Measurements from ENCODE around the gene RNF212. TPM values are rescaled to one million over a fixed set of nuclear protein-coding genes. Genes with fewer than 3 reads are reported as not detected.

The RNF212 gene
- total RNA-seq, 1 experiment from 2014 or later: not detected

DNA sequence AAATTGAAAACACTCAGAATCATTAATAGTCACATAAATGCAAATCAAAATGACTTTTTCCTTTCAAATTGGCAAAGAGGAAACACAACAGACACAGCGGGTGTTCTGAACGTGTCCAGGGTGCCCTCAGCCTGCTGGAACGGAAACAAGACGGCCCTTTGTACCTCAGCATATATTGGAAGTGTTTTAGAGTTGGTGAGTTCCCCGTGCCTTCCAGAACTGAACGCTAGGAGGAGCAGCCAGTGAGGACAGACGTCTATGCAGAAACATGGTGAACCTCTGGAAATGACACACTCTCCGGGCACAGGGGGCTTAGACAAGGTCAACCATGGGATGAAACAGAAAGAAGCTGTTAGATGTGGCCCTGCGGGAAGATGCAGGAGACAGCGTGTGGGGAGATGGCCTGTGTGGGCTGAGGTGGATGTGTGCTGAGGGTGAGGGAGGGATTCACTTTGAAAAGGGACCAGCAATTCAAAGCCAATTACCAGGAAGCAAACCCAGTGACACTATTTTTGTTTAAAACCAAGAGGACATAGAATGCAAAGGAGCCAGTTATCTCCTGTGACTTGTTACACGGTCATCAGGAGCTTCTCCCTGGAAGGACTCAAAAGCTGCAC, 40.4 kb downstream of the RNF212 start:
- Histone ChIP-seq H3K9me2 (replicated peaks; ENCODE audit: low read length) (no peaks in the 10 kb centered on the region), H2AFZ (ENCODE audit: low read length) (peak overlapping the region; percentile 19; the same call in 1 of the 2 replicates), H4K20me1 (ENCODE audit: low read length) (no peaks in the 10 kb centered on the region), H3K27ac (ENCODE audit: low read length) (no peak overlapping the region), H3K4me3 (ENCODE audit: low read length) (no peak overlapping the region), H3K9ac (ENCODE audit: low read length) (no peak overlapping the region), H3K36me3 (ENCODE audit: low read depth, low read length) (no peaks in the 10 kb centered on the region), H3K27me3 (ENCODE audit: low read length) (no peaks in the 10 kb centered on the region), H3K4me1 (ENCODE audit: insufficient read depth, low read length) (no peaks in the 10 kb centered on the region), H3K4me2 (ENCODE audit: low read length) (0 out of 2 replicates have a peak overlapping the region, but pooled peaks have one; percentile 10), H3F3A (ENCODE audit: low read length, unreplicated experiment) (no peaks in the 10 kb centered on the region), H3K9me3 (ENCODE audit: low read length) (no peaks in the 10 kb centered on the region), H3K79me2 (ENCODE audit: low read length) (no peaks in the 10 kb centered on the region)
- ChIA-PET POLR2A (ENCODE audit: unreplicated experiment) (no interaction called here), CTCF (no interaction called here)
- intact Hi-C loops (cut with micrococcal nuclease): no loop called here
- TF ChIP-seq EZH2 (IDR thresholded peaks at IDR 0.05; ENCODE audit: low read length, unreplicated experiment): no peak
- TF ChIP-seq, protein P1, sequence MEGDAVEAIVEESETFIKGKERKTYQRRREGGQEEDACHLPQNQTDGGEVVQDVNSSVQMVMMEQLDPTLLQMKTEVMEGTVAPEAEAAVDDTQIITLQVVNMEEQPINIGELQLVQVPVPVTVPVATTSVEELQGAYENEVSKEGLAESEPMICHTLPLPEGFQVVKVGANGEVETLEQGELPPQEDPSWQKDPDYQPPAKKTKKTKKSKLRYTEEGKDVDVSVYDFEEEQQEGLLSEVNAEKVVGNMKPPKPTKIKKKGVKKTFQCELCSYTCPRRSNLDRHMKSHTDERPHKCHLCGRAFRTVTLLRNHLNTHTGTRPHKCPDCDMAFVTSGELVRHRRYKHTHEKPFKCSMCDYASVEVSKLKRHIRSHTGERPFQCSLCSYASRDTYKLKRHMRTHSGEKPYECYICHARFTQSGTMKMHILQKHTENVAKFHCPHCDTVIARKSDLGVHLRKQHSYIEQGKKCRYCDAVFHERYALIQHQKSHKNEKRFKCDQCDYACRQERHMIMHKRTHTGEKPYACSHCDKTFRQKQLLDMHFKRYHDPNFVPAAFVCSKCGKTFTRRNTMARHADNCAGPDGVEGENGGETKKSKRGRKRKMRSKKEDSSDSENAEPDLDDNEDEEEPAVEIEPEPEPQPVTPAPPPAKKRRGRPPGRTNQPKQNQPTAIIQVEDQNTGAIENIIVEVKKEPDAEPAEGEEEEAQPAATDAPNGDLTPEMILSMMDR (conservative IDR thresholded peaks at IDR 0.05; ENCODE audit: low read depth, low read length): peak; percentile 72
- BruUV-seq (replicated peaks): no TSS peak
- DNase-seq (peak; percentile 60), ATAC-seq (peak; percentile 80)

DNA sequence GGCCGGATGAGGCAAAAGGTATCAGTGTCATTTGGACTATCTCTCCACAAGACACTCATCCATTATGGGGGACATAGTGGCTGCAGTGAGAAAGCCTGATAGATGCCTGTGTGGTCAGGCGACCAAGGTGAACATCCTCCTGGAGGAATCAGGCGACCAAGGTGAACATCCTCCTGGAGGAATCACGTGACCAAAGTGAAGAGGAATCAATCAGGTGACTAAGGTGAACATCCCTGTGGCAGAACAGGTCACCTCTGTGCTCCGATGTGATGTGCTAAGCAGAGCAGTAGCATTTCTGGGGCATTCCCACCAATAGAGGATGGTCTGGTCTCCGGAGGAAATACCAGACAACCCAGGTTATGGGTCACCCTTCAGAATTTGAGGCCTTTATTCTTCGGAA, 44.0 kb downstream of the RNF212 start:
- H3K9me2 ChIP-seq (replicated peaks; ENCODE audit: low read length): no peaks in the 10 kb centered on the region
- no peaks in the 10 kb centered on the region; the same call in 1 of the 2 replicates for H3K27me3 ChIP-seq (ENCODE audit: low read length)
- H4K20me1 ChIP-seq (ENCODE audit: low read length): no peaks in the 10 kb centered on the region
- intact Hi-C loops (cut with micrococcal nuclease): no loop called here
- H3K4me2 ChIP-seq (ENCODE audit: low read length): no peak overlapping the region
- no peaks in the 10 kb centered on the region for H3K79me2 ChIP-seq (ENCODE audit: low read length)
- H3K9ac ChIP-seq (ENCODE audit: low read length): no peak overlapping the region
- no peak for DNase-seq
- no peak overlapping the region for H2AFZ ChIP-seq (ENCODE audit: low read length)
- TF ChIP-seq, protein P1 (conservative IDR thresholded peaks at IDR 0.05; ENCODE audit: low read depth, low read length): no peak
- TF ChIP-seq EZH2 (IDR thresholded peaks at IDR 0.05; ENCODE audit: low read length, unreplicated experiment) (no peak), EZH2phosphoT487 (IDR thresholded peaks at IDR 0.05; ENCODE audit: borderline replicate concordance, low read length) (no peak)
- H3K9me3 ChIP-seq (ENCODE audit: low read length): no peaks in the 10 kb centered on the region
- H3K4me3 ChIP-seq (ENCODE audit: low read length): no peak overlapping the region
- no peaks in the 10 kb centered on the region for H3F3A ChIP-seq (ENCODE audit: low read length, unreplicated experiment)
- POLR2A ChIA-PET (ENCODE audit: unreplicated experiment): no interaction called here
- BruUV-seq (replicated peaks): no TSS peak
- no peak for ATAC-seq
- no peak overlapping the region for H3K27ac ChIP-seq (ENCODE audit: low read length)
- CTCF ChIA-PET: no interaction called here
- H3K36me3 ChIP-seq (ENCODE audit: low read depth, low read length): no peaks in the 10 kb centered on the region
- H3K4me1 ChIP-seq (ENCODE audit: insufficient read depth, low read length): no peaks in the 10 kb centered on the region

GRCh38 chr4:1065732-1066131, 47.6 kb downstream of the RNF212 start:
- Histone ChIP-seq H3K27ac (ENCODE audit: low read length) (no peak overlapping the region), H3K4me3 (ENCODE audit: low read length) (no peak overlapping the region), H3K36me3 (ENCODE audit: low read depth, low read length) (no peaks in the 10 kb centered on the region), H3K4me1 (ENCODE audit: insufficient read depth, low read length) (no peaks in the 10 kb centered on the region), H2AFZ (ENCODE audit: low read length) (no peak overlapping the region), H3K9me2 (replicated peaks; ENCODE audit: low read length) (no peaks in the 10 kb centered on the region), H3K9me3 (ENCODE audit: low read length) (no peaks in the 10 kb centered on the region), H3K9ac (ENCODE audit: low read length) (no peak overlapping the region), H4K20me1 (ENCODE audit: low read length) (no peaks in the 10 kb centered on the region), H3F3A (ENCODE audit: low read length, unreplicated experiment) (no peaks in the 10 kb centered on the region), H3K27me3 (ENCODE audit: low read length) (peaks cover 18% of the 10 kb centered on the region; the same call in 1 of the 2 replicates), H3K4me2 (ENCODE audit: low read length) (no peak overlapping the region), H3K79me2 (ENCODE audit: low read length) (no peaks in the 10 kb centered on the region)
- TF ChIP-seq, protein P1 (conservative IDR thresholded peaks at IDR 0.05; ENCODE audit: low read depth, low read length): no peak
- TF ChIP-seq EZH2phosphoT487 (IDR thresholded peaks at IDR 0.05; ENCODE audit: borderline replicate concordance, low read length) (no peak), EZH2 (IDR thresholded peaks at IDR 0.05; ENCODE audit: low read length, unreplicated experiment) (no peak)
- ChIA-PET CTCF (no interaction called here), POLR2A (ENCODE audit: unreplicated experiment) (no interaction called here)
- no peak for DNase-seq
- no TSS peak for BruUV-seq (replicated peaks)
- ATAC-seq: no peak
- intact Hi-C loops (cut with micrococcal nuclease): no loop called here
